Activated T-cell treated with anti-CD3 and anti-CD28 coated beads for 24 hours (primary cell): ENCODE results near the gene HSPB7.
"Not testable (repeated sequence)": the region's sequence is repeated elsewhere in the genome, so short reads cannot be mapped to it uniquely, and the experiment has no call there.

Experiments used
- DNase-seq: peaks from one replicate; pipeline ENCODE4 v3.0.0-alpha.2; 2020; ENCODE audit warnings: low read depth

Gene HSPB7

GRCh38 chr1:16021681-16022080 lies 3.8 kb upstream of the HSPB7 start, which contains the start of gene CLCNKA:
TSS of gene CLCNKA (plus strand) at chr1:16022036. CDS start at chr1:16022620, 584 bp downstream.
- no peak for DNase-seq

- not testable (repeated sequence) for DNase-seq
These were observed 3.0 kb upstream of the HSPB7 start for GRCh38 chr1:16020878-16021277.

GRCh38 chr1:16020325-16020724 lies 2.5 kb upstream of the HSPB7 start:
- DNase-seq = no peak

GRCh38 chr1:16019644-16020277 lies 1.9 kb upstream of the HSPB7 start:
- no peak for DNase-seq

- no peak for DNase-seq
These were observed 1.2 kb upstream of the HSPB7 start for GRCh38 chr1:16018749-16019643.

GRCh38 chr1:16018308-16018707 lies 465 bp upstream of the HSPB7 start:
- DNase-seq = no peak

GRCh38 chr1:16017076-16017460 lies 775 bp downstream of the HSPB7 start:
- no peak for DNase-seq

GRCh38 chr1:16015960-16016901 lies 1.6 kb downstream of the HSPB7 start:
- DNase-seq = no peak

- no peak for DNase-seq
These were observed 2.4 kb downstream of the HSPB7 start for GRCh38 chr1:16015491-16015890.

- DNase-seq = no peak
These were observed 3.0 kb downstream of the HSPB7 start for GRCh38 chr1:16014509-16015482.

- no peak for DNase-seq
These were observed 4.0 kb downstream of the HSPB7 start for GRCh38 chr1:16013908-16014258.

GRCh38 chr1:16013220-16013907 lies 4.5 kb downstream of the HSPB7 start:
- peak; percentile 30 for DNase-seq

GRCh38 chr1:16012590-16013219 lies 5.1 kb downstream of the HSPB7 start:
- DNase-seq = no peak

- no peak for DNase-seq
These were observed 5.8 kb downstream of the HSPB7 start for GRCh38 chr1:16011936-16012589.

GRCh38 chr1:16010837-16011236 lies 7.0 kb downstream of the HSPB7 start:
- DNase-seq = no peak

- no peak for DNase-seq
These were observed 8.2 kb downstream of the HSPB7 start for GRCh38 chr1:16009678-16010077.

GRCh38 chr1:16009030-16009460 lies 8.8 kb downstream of the HSPB7 start:
- peak; percentile 66 for DNase-seq

GRCh38 chr1:16007671-16008341 lies 10.0 kb downstream of the HSPB7 start:
- no peak for DNase-seq
